ENCODE results near the gene AKAP7.
"Not testable (repeated sequence)": the region's sequence is repeated elsewhere in the genome, so short reads cannot be mapped to it uniquely, and the experiment has no call there.

The AKAP7 gene

GRCh38 chr6:131295081-131295480 is 159.8 kb downstream of the AKAP7 start:
- DNase-seq (ENCODE audit: low spot score): no peak

DNA sequence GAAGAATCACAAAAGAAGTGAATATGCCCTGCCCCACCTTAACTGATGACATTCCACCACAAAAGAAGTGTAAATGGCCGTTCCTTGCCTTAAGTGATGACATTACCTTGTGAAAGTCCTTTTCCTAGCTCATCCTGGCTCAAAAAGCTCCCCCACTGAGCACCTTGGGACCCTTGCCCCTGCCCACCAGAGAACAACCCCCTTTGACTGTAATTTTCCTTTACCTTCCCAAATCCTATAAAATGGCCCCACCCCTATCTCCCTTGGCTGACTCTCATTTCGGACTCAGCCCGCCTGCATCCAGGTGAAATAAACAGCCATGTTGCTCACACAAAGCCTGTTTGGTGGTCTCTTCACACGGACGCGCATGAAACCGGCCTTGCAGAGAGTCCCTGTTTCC is 165.6 kb downstream of the AKAP7 start:
- DNase-seq (ENCODE audit: low spot score): not testable (repeated sequence)

- DNase-seq (ENCODE audit: low spot score): no peak
These were observed 168.2 kb downstream of the AKAP7 start for GRCh38 chr6:131303338-131303930.

DNA sequence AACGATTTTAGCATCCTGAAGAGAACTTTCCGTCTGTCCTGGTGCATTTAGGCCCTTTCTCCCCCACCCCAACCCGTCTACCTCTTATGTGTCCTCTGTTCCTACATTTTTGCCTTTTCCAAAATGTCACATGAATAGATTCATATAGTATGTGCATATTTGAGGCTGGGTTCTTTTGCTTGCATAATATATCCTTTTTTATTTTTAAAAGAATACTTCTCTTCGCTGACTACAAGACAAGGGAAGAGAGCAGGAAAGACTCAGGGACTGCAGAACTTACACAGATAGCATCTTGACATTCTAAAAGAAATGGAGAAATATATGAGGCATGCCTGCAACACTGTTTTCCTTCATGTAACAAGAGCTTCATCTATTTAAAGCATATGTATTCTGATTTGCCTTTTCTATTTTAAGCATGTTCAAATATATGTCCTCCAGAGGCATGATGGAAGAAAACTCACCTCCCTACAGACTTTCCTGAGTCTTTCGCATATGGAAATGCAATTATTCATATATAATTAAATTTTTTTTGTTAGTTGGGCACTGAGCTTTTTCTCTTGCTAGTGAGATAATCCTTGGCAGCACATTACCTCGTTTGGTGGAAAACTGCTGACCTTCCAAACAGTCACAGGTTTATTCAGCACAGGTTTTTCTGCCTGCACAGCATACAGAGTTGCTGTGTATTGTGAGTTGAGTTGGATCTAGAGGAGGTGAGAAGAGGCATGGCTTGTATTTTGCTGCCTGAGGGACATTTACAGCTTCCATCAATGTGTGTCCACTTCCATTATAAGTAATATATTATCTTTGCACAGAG is 170.0 kb downstream of the AKAP7 start:
- DNase-seq (ENCODE audit: low spot score): no peak

DNA sequence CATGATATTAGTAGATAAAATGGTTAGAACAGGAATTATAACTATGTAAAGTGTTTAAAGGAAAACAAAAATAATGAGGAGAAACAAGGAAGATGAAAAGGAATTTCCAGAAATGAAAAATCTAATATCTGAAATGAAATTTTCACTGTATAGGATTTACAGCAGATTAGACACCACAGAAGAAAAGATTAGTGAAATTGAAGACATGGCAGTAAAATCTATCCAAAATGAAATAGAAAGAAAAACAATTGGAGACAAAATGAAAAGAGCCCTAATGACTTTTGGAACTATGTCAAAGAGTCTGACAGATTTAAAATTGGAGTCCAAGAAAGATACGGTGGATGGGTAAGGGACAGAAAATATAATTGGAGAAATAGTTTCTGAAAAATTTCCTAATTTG is 174.2 kb downstream of the AKAP7 start:
- DNase-seq (ENCODE audit: low spot score): no peak

DNA sequence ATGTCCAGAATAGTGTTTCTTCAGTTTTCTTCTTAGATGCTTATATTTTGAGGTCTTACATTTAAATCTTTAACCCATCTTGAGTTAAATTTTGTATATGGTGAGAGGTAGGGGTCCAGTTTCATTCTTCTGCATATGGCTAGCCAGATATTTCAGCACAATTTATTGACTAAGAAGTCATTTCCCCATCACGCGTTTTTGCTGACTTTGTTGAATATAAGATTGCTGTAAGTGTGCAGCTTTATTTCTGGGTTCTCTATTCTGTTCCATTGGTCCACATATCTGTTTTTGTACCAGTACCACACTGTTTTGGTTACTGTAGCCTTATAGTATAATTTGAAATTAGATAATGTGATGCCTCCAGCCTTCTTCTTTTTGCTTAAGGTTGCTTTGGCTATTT is 179.6 kb downstream of the AKAP7 start:
- no peak for DNase-seq (ENCODE audit: low spot score)

GRCh38 chr6:131316654-131317053 is 181.4 kb downstream of the AKAP7 start:
- DNase-seq (ENCODE audit: low spot score): no peak

- DNase-seq (ENCODE audit: low spot score): no peak
These were observed 182.2 kb downstream of the AKAP7 start for GRCh38 chr6:131317516-131317915.

DNA sequence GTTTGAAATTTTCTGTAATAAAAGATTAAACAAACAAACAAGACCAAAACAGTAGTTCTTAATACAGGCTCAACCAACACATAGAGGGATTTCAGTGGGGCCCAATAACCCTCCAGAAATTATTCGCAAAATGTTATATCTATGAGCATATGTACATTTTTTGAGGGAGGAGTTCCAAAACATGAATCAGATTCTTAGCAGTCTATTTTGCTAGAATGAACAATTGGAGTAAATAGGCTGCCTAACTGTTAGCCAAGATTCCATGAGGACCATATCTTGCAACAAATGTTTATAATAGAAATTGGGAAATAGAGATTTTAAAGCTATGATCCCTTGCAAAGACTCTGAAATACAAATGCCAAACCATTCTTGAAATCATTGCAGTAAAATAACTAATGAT is 186.3 kb downstream of the AKAP7 start:
- no peak for DNase-seq (ENCODE audit: low spot score)

DNA sequence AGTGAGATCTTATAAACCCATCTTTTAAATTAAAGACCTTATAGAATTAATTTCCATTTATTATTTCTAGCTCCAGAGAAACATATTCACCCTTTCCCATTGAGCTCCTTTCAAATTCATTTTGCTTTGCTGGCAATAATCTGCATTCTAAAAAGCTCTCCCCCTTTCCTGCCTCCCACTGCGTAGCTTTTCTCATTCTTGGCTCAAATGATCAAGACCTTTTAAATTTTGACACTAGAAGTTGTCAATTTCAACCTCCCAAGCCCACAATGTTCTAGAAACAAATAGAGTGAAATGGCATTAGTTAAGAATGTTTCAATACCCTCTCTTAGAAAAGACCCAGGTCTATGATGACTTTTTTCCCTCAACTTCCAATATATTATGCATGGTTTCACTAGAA is 186.9 kb downstream of the AKAP7 start:
- DNase-seq (ENCODE audit: low spot score): no peak

DNA sequence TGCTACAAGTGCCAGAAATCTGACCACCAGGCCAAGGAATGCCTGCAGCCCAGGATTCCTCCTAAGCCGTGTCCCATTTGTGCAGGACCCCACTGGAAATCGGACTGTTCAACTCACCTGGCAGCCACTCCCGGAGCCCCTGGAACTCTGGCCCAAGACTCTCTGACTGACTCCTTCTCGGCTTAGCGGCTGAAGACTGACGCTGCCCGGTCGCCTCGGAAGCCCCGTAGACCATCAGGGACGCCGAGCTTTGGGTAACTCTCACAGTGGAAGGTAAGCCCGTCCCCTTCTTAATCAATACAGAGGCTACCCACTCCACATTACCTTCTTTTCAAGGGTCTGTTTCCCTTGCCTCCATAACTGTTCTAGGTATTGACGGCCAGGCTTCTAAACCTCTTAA is 190.4 kb downstream of the AKAP7 start:
- not testable (repeated sequence) for DNase-seq (ENCODE audit: low spot score)

- DNase-seq (ENCODE audit: low spot score): not testable (repeated sequence)
These were observed 193.5 kb downstream of the AKAP7 start for GRCh38 chr6:131328727-131329126.

DNA sequence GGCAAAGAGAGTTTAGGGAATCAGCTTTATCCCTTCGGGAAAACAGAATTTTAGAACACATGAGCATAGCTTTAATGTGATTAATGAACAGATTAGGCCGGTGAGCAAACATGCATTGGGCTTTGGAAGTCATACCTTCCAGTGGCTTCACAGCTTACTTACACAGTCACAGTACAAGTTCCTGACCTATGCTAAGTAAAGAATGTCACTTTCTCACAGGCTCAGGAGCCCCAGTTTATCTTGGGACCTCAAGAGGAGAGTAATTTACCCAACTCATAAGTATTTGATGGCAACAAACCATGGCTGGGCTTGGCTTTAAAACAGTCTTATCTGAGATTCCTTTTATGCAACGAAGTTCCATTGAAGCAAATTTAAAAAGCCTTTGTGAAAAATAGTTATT is 195.9 kb downstream of the AKAP7 start:
- DNase-seq (ENCODE audit: low spot score): no peak

DNA sequence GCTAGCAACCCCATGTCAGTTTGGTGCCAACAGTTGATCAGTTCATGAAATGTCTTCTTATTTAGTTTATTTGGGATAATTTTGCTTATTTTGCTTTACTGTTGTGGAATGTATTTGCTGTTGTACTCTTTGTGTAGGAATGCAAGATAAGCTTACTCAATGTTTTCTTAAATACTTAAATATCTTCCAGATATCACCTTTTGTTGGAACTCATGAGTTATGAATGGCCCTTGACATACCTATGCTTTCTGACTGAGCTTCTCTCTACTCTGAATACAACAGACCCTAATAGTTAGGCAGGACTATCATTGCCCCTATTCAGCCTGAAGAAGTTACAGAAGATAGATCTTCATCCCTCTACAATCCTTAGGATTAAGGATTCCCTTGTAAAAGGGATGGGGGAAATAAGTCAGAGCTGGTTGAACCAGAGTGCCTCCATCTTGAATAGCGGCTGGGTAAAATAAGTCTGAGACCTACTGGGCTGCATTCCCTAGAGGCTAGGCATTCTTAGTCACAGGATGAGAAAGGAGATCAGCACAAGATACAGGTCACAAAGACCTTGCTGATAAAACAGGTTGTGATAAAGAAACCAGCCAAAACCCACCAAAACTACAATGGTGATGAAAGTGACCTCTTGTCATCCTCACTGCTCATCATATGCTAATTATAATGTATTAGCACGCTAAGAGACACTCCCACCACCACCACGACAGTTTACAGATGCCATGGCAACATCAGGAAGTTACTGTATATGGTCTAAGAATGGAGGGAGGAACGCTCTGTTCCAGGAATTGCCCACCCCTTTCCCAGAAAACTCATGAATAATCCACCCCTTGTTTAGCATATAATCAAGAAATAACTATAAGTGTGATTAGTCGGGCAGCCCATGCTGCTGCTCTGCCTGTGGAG is 196.9 kb downstream of the AKAP7 start:
- no peak for DNase-seq (ENCODE audit: low spot score)
